H9 (cell line): ENCODE results near the gene SUMF1. TPM values are rescaled to one million over a fixed set of nuclear protein-coding genes. Genes with fewer than 3 reads are reported as not detected.

ENCODE experiments used
- DNase-seq: peaks from one replicate; pipeline ENCODE4 v3.0.0-alpha.2; 2017
- H2AFZ ChIP-seq: one replicate; pipeline ENCODE4 v1.6.1; 2013; ENCODE audit warnings: mild to moderate bottlenecking, low read length, control low read depth, moderate library complexity
- H2AK5ac ChIP-seq: 2 replicates; pipeline ENCODE4 v1.6.1; 2013; ENCODE audit warnings: low read length, control low read depth, mixed read lengths; ENCODE audit not compliant: insufficient read length
- H2BK120ac ChIP-seq: one replicate; pipeline ENCODE4 v1.6.1; 2013; ENCODE audit warnings: low read depth, mild to moderate bottlenecking, low read length, control low read depth, inconsistent platforms; ENCODE audit not compliant: poor library complexity, severe bottlenecking
- H2BK12ac ChIP-seq: 2 replicates; pipeline ENCODE4 v1.6.1; 2013; ENCODE audit warnings: low read length, control low read depth, mixed read lengths, low read depth; ENCODE audit not compliant: insufficient read length
- H2BK15ac ChIP-seq: 2 replicates; pipeline ENCODE4 v1.6.1; 2013; ENCODE audit warnings: low read depth, low read length, control low read depth
- H2BK20ac ChIP-seq: one replicate; pipeline ENCODE4 v1.6.1; 2013; ENCODE audit warnings: low read depth, mild to moderate bottlenecking, low read length, control low read depth, inconsistent platforms; ENCODE audit not compliant: poor library complexity, severe bottlenecking
- H2BK5ac ChIP-seq: 2 replicates; pipeline ENCODE4 v1.6.1; 2013; ENCODE audit warnings: low read length, control low read depth, mixed read lengths; ENCODE audit not compliant: insufficient read length
- H3K14ac ChIP-seq: 2 replicates; pipeline ENCODE4 v1.6.1; 2013; ENCODE audit warnings: low read length, control low read depth; ENCODE audit not compliant: insufficient read depth
- H3K18ac ChIP-seq: 2 replicates; pipeline ENCODE4 v1.6.1; 2013; ENCODE audit warnings: low read depth, mild to moderate bottlenecking, mixed read lengths, low read length, control low read depth; ENCODE audit not compliant: insufficient read length
- H3K23ac ChIP-seq: 2 replicates; pipeline ENCODE4 v1.6.1; 2013; ENCODE audit warnings: low read length, control low read depth, mixed read lengths, low read depth; ENCODE audit not compliant: insufficient read length
- H3K23me2 ChIP-seq: 2 replicates; pipeline ENCODE4 v1.6.1; 2013; ENCODE audit warnings: low read depth, mild to moderate bottlenecking, mixed read lengths, low read length, control low read depth; ENCODE audit not compliant: insufficient read length, poor library complexity, severe bottlenecking
- H3K27ac ChIP-seq: 2 replicates; pipeline ENCODE4 v1.5.1; 2013; ENCODE audit warnings: low read length, control low read depth, mixed read lengths, low read depth; ENCODE audit not compliant: insufficient read length
- H3K27me3 ChIP-seq: 2 replicates; pipeline ENCODE4 v1.6.1; 2013; ENCODE audit warnings: low read length, control low read depth, inconsistent platforms; ENCODE audit not compliant: insufficient read depth
- H3K4ac ChIP-seq: 2 replicates; pipeline ENCODE4 v1.6.1; 2013; ENCODE audit warnings: low read depth, mild to moderate bottlenecking, control low read depth, inconsistent platforms, low read length, moderate library complexity
- H3K4me1 ChIP-seq: 2 replicates; pipeline ENCODE4 v1.6.1; 2013; ENCODE audit warnings: low read length, control low read depth, inconsistent platforms; ENCODE audit not compliant: insufficient read depth
- H3K4me2 ChIP-seq: 2 replicates; pipeline ENCODE4 v1.6.1; 2013; ENCODE audit warnings: low read length, control low read depth, mixed read lengths; ENCODE audit not compliant: insufficient read length, insufficient read depth
- H3K56ac ChIP-seq: 2 replicates; pipeline ENCODE4 v1.6.1; 2013; ENCODE audit warnings: low read depth, mild to moderate bottlenecking, mixed read lengths, low read length, control low read depth; ENCODE audit not compliant: insufficient read length
- H3K79me1 ChIP-seq: 2 replicates; pipeline ENCODE4 v1.6.1; 2013; ENCODE audit warnings: low read depth, mild to moderate bottlenecking, moderate library complexity, low read length, control low read depth, inconsistent platforms; ENCODE audit not compliant: insufficient read depth, poor library complexity, severe bottlenecking
- H3K79me2 ChIP-seq: 2 replicates; pipeline ENCODE4 v1.6.1; 2013; ENCODE audit warnings: low read length, control low read depth, inconsistent platforms; ENCODE audit not compliant: insufficient read depth
- H3K9ac ChIP-seq: 2 replicates; pipeline ENCODE4 v1.6.1; 2013; ENCODE audit warnings: low read length, control low read depth, mixed read lengths; ENCODE audit not compliant: insufficient read length; ENCODE audit errors: extremely low read depth
- H3K9me3 ChIP-seq: one replicate; pipeline ENCODE4 v1.6.1; 2013; ENCODE audit warnings: low read depth, low read length, inconsistent platforms; ENCODE audit not compliant: control insufficient read depth
- H3T11ph ChIP-seq: one replicate; pipeline ENCODE4 v1.6.1; 2013; ENCODE audit warnings: mild to moderate bottlenecking, low read length, control low read depth, inconsistent platforms
- H4K20me1 ChIP-seq: one replicate; pipeline ENCODE4 v1.6.1; 2013; ENCODE audit not compliant: control insufficient read depth, insufficient read length, insufficient read depth
- H4K5ac ChIP-seq: 2 replicates; pipeline ENCODE4 v1.6.1; 2013; ENCODE audit warnings: low read depth, mild to moderate bottlenecking, mixed read lengths, low read length, control low read depth; ENCODE audit not compliant: insufficient read length
- H4K8ac ChIP-seq: replicated peaks from 2 replicates; pipeline ENCODE4 v1.6.1; 2013; ENCODE audit warnings: low read length, control low read depth, mixed read lengths, low read depth; ENCODE audit not compliant: insufficient read length
- H4K91ac ChIP-seq: 2 replicates; pipeline ENCODE4 v1.6.1; 2013; ENCODE audit warnings: low read depth, mild to moderate bottlenecking, moderate library complexity, mixed read lengths, low read length, control low read depth; ENCODE audit not compliant: insufficient read length
- H3K27ac Mint-ChIP-seq, 3 experiments: 2 replicates in 2 of 3; 3 replicates in 1 of 3; pipeline ENCODE4 v1.8.0; 2020 to 2021; ENCODE audit warnings: mixed read lengths in 3 of 3, mild to moderate bottlenecking in 1 of 3, moderate library complexity in 1 of 3
- H3K27me3 Mint-ChIP-seq: 2 replicates; pipeline ENCODE4 v1.8.0; 2021; ENCODE audit warnings: low read depth, mild to moderate bottlenecking, moderate library complexity, mixed read lengths
- H3K36me3 Mint-ChIP-seq, 3 experiments: 2 replicates in 2 of 3; 3 replicates in 1 of 3; pipeline ENCODE4 v1.8.0; 2020 to 2021; ENCODE audit warnings: low read depth in 3 of 3, mixed read lengths in 3 of 3; ENCODE audit not compliant: insufficient read depth in 1 of 3
- H3K4me1 Mint-ChIP-seq, 2 experiments: 2 replicates each; pipeline ENCODE4 v1.8.0; 2020; ENCODE audit warnings: mixed read lengths in 2 of 2
- H3K4me3 Mint-ChIP-seq, 2 experiments: 2 replicates in 1 of 2; 3 replicates in 1 of 2; pipeline ENCODE4 v1.8.0; 2020 to 2021; ENCODE audit warnings: mild to moderate bottlenecking in 2 of 2, mixed read lengths in 2 of 2, moderate library complexity in 1 of 2
- H3K9me3 Mint-ChIP-seq, 2 experiments: 2 replicates in 1 of 2; 3 replicates in 1 of 2; pipeline ENCODE4 v1.8.0; 2020; ENCODE audit warnings: mild to moderate bottlenecking in 2 of 2, mixed read lengths in 2 of 2, moderate library complexity in 1 of 2
- WGBS: extraction: QIAGEN DNeasy Blood & Tissue Kit; methylation state at CpG from one replicate; pipeline ENCODE4 v1.1.7; 2013; ENCODE audit warnings: missing lambda C conversion rate, low lambda C conversion rate, mixed read lengths; ENCODE audit not compliant: insufficient read length; ENCODE audit errors: extremely low coverage; 5-methylcytosine and 5-hydroxymethylcytosine counted together
- total RNA-seq: library from RNA; stranded (reverse); gene quantifications from 2 replicates; pipeline ENCODE4 v1.2.1, GENCODE V29; 2021
- TF ChIP-seq, protein P1 (sequence below): fragments of 200-600 bp; sonication (generic); conservative IDR thresholded peaks from 3 replicates; pipeline ENCODE4 v1.8.0; 2021; ENCODE audit warnings: antibody characterized with exemption, mild to moderate bottlenecking

SUMF1 gene
- total RNA-seq, 1 experiment from 2014 or later, result 9.5 TPM

DNA sequence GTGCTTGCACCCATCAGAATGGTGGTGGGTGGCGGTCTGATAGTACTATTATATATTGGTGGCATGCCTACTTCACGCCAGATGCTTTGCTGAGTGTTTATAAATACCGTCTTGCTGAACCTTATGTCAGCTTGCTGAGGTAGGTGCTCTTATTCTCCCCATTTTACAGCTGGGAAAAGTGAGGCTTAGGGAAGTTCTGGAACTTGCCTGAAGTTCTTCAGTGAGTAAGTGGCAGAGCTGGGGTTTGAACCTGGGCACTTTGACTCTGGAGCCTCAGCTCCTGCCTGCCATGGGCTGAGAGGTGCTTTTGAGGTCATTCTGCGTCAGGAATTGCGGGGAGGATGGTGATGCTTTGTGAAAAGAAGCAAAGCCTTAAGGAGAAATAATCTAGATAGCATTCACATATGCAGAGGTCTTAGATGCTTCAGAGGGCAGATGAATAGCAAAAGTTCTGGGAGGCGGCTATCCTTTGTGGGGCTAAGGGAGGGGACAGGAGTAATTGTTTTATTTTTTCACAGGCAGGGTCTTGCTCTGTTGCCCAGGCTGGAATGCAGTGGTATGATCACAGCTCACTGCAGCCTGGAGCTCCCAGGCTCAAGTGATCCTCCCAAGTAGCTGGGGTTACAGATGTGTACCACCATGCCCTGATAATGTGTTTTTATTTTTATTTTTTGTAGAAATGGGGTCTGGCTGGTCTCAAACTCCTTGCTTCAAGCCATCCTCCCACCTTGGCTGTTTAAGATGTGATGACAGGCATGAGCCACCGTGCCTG is 44.6 kb upstream of the SUMF1 start:
- Histone ChIP-seq H3K27me3 (no peaks in the 10 kb centered on the region), H3K4me1 (peaks cover 10% of the 10 kb centered on the region; the same call in 1 of the 2 replicates), H4K8ac (no peak overlapping the region), H3K79me1 (no peaks in the 10 kb centered on the region), H3K4me2 (no peak overlapping the region), H4K5ac (no peak overlapping the region), H2BK12ac (no peak overlapping the region), H3K23me2 (no peaks in the 10 kb centered on the region), H3K56ac (no peak overlapping the region), H2BK15ac (no peak overlapping the region), H2BK20ac (no peak overlapping the region), H3K79me2 (no peaks in the 10 kb centered on the region), H3K9me3 (no peaks in the 10 kb centered on the region), H3K9ac (no peak overlapping the region), H2BK120ac (no peak overlapping the region), H3T11ph (no peak overlapping the region), H3K18ac (no peak overlapping the region), H3K4ac (no peak overlapping the region), H2BK5ac (no peak overlapping the region), H2AFZ (no peak overlapping the region), H3K27ac (no peak overlapping the region), H3K14ac (no peak overlapping the region), H3K23ac (no peak overlapping the region), H4K20me1 (no peaks in the 10 kb centered on the region), H2AK5ac (no peak overlapping the region), H4K91ac (no peak overlapping the region)
- Mint-ChIP-seq H3K27me3 (no peaks in the 10 kb centered on the region), H3K4me1 (peaks cover 20 to 30% of the 10 kb centered on the region in 2 experiments), H3K4me3 (no peak overlapping the region), H3K36me3 (no peaks in the 10 kb centered on the region), H3K9me3 (no peaks in the 10 kb centered on the region), H3K27ac (peak overlapping the region in 1 of 3 experiments; percentile 27; a peak in 2 of 7 replicates)
- WGBS, result no CpG with 5 or more reads among the region's 7 CpGs
- DNase-seq, result no peak
- TF ChIP-seq, protein P1, sequence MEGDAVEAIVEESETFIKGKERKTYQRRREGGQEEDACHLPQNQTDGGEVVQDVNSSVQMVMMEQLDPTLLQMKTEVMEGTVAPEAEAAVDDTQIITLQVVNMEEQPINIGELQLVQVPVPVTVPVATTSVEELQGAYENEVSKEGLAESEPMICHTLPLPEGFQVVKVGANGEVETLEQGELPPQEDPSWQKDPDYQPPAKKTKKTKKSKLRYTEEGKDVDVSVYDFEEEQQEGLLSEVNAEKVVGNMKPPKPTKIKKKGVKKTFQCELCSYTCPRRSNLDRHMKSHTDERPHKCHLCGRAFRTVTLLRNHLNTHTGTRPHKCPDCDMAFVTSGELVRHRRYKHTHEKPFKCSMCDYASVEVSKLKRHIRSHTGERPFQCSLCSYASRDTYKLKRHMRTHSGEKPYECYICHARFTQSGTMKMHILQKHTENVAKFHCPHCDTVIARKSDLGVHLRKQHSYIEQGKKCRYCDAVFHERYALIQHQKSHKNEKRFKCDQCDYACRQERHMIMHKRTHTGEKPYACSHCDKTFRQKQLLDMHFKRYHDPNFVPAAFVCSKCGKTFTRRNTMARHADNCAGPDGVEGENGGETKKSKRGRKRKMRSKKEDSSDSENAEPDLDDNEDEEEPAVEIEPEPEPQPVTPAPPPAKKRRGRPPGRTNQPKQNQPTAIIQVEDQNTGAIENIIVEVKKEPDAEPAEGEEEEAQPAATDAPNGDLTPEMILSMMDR, result no peak
